Measurements from ENCODE around the gene ZNF467. TPM values are rescaled to one million over a fixed set of nuclear protein-coding genes. Genes with fewer than 3 reads are reported as not detected.

ZNF467 gene
- polyA plus RNA-seq, 2 donors = 2.6 to 2.9 TPM

GRCh38 chr7:149817301-149817771 is 43.9 kb upstream of the ZNF467 start:
- Histone ChIP-seq H3K27me3 (ENCODE audit: control insufficient read depth in 1 of 2, insufficient read depth in 2 of 2, low read length in 2 of 2) (no peaks in the 10 kb centered on the region), H3K4me3 (ENCODE audit: low read depth in 1 of 2, low read length in 2 of 2) (no peak overlapping the region), H3K9me3 (ENCODE audit: control insufficient read depth in 2 of 2, insufficient read depth in 1 of 2, low read depth in 1 of 2, low read length in 1 of 2) (no peaks in the 10 kb centered on the region), H3K27ac (ENCODE audit: low read depth in 2 of 2, low read length in 1 of 2) (no peak overlapping the region), H3K36me3 (ENCODE audit: control insufficient read depth in 2 of 2, insufficient read depth in 2 of 2, low read length in 1 of 2) (no peaks in the 10 kb centered on the region), H3K4me1 (ENCODE audit: control insufficient read depth in 2 of 2, insufficient read depth in 2 of 2, low read length in 1 of 2) (peaks cover 0 to 6% of the 10 kb centered on the region in 2 donors)
- WGBS, 2 donors = 73 to 77% methylated on average over 8 of the region's 8 CpGs

GRCh38 chr7:149816794-149817193 is 43.4 kb upstream of the ZNF467 start:
- Histone ChIP-seq H3K4me1 (ENCODE audit: control insufficient read depth in 2 of 2, insufficient read depth in 2 of 2, low read length in 1 of 2) (peaks cover 0 to 5% of the 10 kb centered on the region in 2 donors), H3K4me3 (ENCODE audit: low read depth in 1 of 2, low read length in 2 of 2) (no peak overlapping the region), H3K9me3 (ENCODE audit: control insufficient read depth in 2 of 2, insufficient read depth in 1 of 2, low read depth in 1 of 2, low read length in 1 of 2) (no peaks in the 10 kb centered on the region), H3K27me3 (ENCODE audit: control insufficient read depth in 1 of 2, insufficient read depth in 2 of 2, low read length in 2 of 2) (no peaks in the 10 kb centered on the region), H3K36me3 (ENCODE audit: control insufficient read depth in 2 of 2, insufficient read depth in 2 of 2, low read length in 1 of 2) (no peaks in the 10 kb centered on the region), H3K27ac (ENCODE audit: low read depth in 2 of 2, low read length in 1 of 2) (no peak overlapping the region)
- WGBS, 2 donors = 62 to 70% methylated on average over 4 of the region's 4 CpGs

DNA sequence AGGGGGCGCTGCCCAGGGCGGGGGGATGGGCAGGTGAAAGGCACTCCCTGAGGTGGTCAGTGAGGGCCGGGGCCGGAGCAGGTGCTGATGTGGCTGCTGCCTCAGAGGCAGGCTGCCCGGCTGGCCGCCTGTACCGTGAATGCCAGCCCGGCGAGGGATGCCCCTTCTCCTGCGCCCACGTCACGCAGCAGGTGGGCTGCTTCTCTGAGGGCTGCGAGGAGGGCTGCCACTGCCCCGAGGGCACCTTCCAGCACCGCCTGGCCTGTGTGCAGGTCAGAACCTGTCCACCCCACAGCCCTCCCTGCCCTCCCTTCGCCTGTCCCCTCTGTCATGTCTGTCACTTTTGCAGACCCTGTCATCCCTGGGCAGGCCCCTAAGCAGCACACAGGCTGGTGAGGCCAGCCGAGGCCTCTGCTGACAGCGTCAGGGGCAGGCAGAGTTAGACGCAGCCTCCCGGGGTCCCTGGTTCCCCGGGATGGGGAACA is 42.9 kb upstream of the ZNF467 start:
- Histone ChIP-seq H3K27me3 (ENCODE audit: control insufficient read depth in 1 of 2, insufficient read depth in 2 of 2, low read length in 2 of 2) (no peaks in the 10 kb centered on the region), H3K4me3 (ENCODE audit: low read depth in 1 of 2, low read length in 2 of 2) (no peak overlapping the region), H3K9me3 (ENCODE audit: control insufficient read depth in 2 of 2, insufficient read depth in 1 of 2, low read depth in 1 of 2, low read length in 1 of 2) (no peaks in the 10 kb centered on the region), H3K27ac (ENCODE audit: low read depth in 2 of 2, low read length in 1 of 2) (no peak overlapping the region), H3K4me1 (ENCODE audit: control insufficient read depth in 2 of 2, insufficient read depth in 2 of 2, low read length in 1 of 2) (peaks cover 0 to under 1% of the 10 kb centered on the region in 2 donors), H3K36me3 (ENCODE audit: control insufficient read depth in 2 of 2, insufficient read depth in 2 of 2, low read length in 1 of 2) (no peaks in the 10 kb centered on the region)
- 65 to 74% methylated on average over 19 to 21 of the region's 21 CpGs for WGBS, 2 donors

- no peak overlapping the region for H3K27ac ChIP-seq (ENCODE audit: low read depth in 2 of 2, low read length in 1 of 2)
- WGBS, 2 donors = 72 to 75% methylated on average over 15 to 16 of the region's 16 CpGs
- H3K36me3 ChIP-seq (ENCODE audit: control insufficient read depth in 2 of 2, insufficient read depth in 2 of 2, low read length in 1 of 2) = no peaks in the 10 kb centered on the region
- H3K9me3 ChIP-seq (ENCODE audit: control insufficient read depth in 2 of 2, insufficient read depth in 1 of 2, low read depth in 1 of 2, low read length in 1 of 2) = no peaks in the 10 kb centered on the region
- H3K27me3 ChIP-seq (ENCODE audit: control insufficient read depth in 1 of 2, insufficient read depth in 2 of 2, low read length in 2 of 2) = no peaks in the 10 kb centered on the region
- no peaks in the 10 kb centered on the region for H3K4me1 ChIP-seq (ENCODE audit: control insufficient read depth in 2 of 2, insufficient read depth in 2 of 2, low read length in 1 of 2)
- H3K4me3 ChIP-seq (ENCODE audit: low read depth in 1 of 2, low read length in 2 of 2) = no peak overlapping the region
These were observed 42.4 kb upstream of the ZNF467 start for GRCh38 chr7:149815661-149816266.

DNA sequence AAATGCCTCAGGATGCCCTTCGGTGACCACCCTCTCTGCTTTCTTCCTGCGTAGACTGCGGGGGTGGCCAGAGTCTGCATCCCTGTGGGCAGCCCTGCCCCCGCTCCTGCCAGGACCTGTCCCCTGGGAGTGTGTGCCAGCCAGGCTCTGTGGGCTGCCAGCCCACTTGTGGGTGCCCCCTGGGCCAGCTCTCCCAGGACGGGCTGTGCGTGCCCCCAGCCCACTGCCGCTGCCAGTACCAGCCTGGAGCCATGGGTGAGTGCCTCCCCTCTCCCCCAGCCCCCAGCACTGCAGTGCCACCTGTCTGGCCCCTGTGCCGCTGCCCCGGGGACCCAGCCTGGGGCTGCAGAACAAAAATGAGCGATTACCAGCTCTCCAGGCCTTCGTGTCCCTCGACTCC is 41.7 kb upstream of the ZNF467 start:
- Histone ChIP-seq H3K9me3 (ENCODE audit: control insufficient read depth in 2 of 2, insufficient read depth in 1 of 2, low read depth in 1 of 2, low read length in 1 of 2) (no peaks in the 10 kb centered on the region), H3K27ac (ENCODE audit: low read depth in 2 of 2, low read length in 1 of 2) (no peak overlapping the region), H3K36me3 (ENCODE audit: control insufficient read depth in 2 of 2, insufficient read depth in 2 of 2, low read length in 1 of 2) (no peaks in the 10 kb centered on the region), H3K27me3 (ENCODE audit: control insufficient read depth in 1 of 2, insufficient read depth in 2 of 2, low read length in 2 of 2) (no peaks in the 10 kb centered on the region), H3K4me1 (ENCODE audit: control insufficient read depth in 2 of 2, insufficient read depth in 2 of 2, low read length in 1 of 2) (no peaks in the 10 kb centered on the region), H3K4me3 (ENCODE audit: low read depth in 1 of 2, low read length in 2 of 2) (no peak overlapping the region)
- 84 to 87% methylated on average over 11 to 12 of the region's 12 CpGs for WGBS, 2 donors

DNA sequence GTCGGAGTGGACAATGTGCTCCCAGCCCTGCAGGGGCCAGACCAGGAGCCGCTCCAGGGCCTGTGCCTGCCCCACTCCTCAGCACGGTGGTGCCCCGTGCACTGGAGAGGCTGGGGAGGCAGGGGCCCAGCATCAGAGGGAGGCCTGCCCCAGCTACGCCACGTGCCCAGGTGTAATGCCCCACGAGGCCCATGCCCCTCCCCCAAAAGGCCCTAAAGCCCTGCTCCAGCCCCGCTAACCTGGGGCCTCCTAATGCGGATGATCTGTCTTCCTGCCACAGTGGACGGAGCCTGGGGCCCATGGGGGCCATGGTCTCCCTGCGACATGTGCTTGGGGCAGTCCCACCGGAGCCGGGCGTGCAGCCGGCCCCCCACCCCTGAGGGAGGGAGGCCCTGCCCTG is 41.1 kb upstream of the ZNF467 start:
- Histone ChIP-seq H3K9me3 (ENCODE audit: control insufficient read depth in 2 of 2, insufficient read depth in 1 of 2, low read depth in 1 of 2, low read length in 1 of 2) (no peaks in the 10 kb centered on the region), H3K27me3 (ENCODE audit: control insufficient read depth in 1 of 2, insufficient read depth in 2 of 2, low read length in 2 of 2) (no peaks in the 10 kb centered on the region), H3K4me1 (ENCODE audit: control insufficient read depth in 2 of 2, insufficient read depth in 2 of 2, low read length in 1 of 2) (no peaks in the 10 kb centered on the region), H3K4me3 (ENCODE audit: low read depth in 1 of 2, low read length in 2 of 2) (no peak overlapping the region), H3K36me3 (ENCODE audit: control insufficient read depth in 2 of 2, insufficient read depth in 2 of 2, low read length in 1 of 2) (no peaks in the 10 kb centered on the region), H3K27ac (ENCODE audit: low read depth in 2 of 2, low read length in 1 of 2) (no peak overlapping the region)
- 70 to 74% methylated on average over 15 of the region's 15 CpGs for WGBS, 2 donors

- Histone ChIP-seq H3K9me3 (ENCODE audit: control insufficient read depth in 2 of 2, insufficient read depth in 1 of 2, low read depth in 1 of 2, low read length in 1 of 2) (no peaks in the 10 kb centered on the region), H3K4me3 (ENCODE audit: low read depth in 1 of 2, low read length in 2 of 2) (no peak overlapping the region), H3K27ac (ENCODE audit: low read depth in 2 of 2, low read length in 1 of 2) (no peak overlapping the region), H3K36me3 (ENCODE audit: control insufficient read depth in 2 of 2, insufficient read depth in 2 of 2, low read length in 1 of 2) (no peaks in the 10 kb centered on the region), H3K27me3 (ENCODE audit: control insufficient read depth in 1 of 2, insufficient read depth in 2 of 2, low read length in 2 of 2) (no peaks in the 10 kb centered on the region), H3K4me1 (ENCODE audit: control insufficient read depth in 2 of 2, insufficient read depth in 2 of 2, low read length in 1 of 2) (no peaks in the 10 kb centered on the region)
- WGBS, 2 donors = 84 to 87% methylated on average over 28 of the region's 28 CpGs
These were observed 40.1 kb upstream of the ZNF467 start for GRCh38 chr7:149813254-149814035.

- Histone ChIP-seq H3K4me3 (ENCODE audit: low read depth in 1 of 2, low read length in 2 of 2) (no peak overlapping the region), H3K9me3 (ENCODE audit: control insufficient read depth in 2 of 2, insufficient read depth in 1 of 2, low read depth in 1 of 2, low read length in 1 of 2) (no peaks in the 10 kb centered on the region), H3K27me3 (ENCODE audit: control insufficient read depth in 1 of 2, insufficient read depth in 2 of 2, low read length in 2 of 2) (no peaks in the 10 kb centered on the region), H3K36me3 (ENCODE audit: control insufficient read depth in 2 of 2, insufficient read depth in 2 of 2, low read length in 1 of 2) (no peaks in the 10 kb centered on the region), H3K27ac (ENCODE audit: low read depth in 2 of 2, low read length in 1 of 2) (no peak overlapping the region), H3K4me1 (ENCODE audit: control insufficient read depth in 2 of 2, insufficient read depth in 2 of 2, low read length in 1 of 2) (no peaks in the 10 kb centered on the region)
- WGBS, 2 donors = 86 to 87% methylated on average over 16 of the region's 16 CpGs
These were observed 38.6 kb upstream of the ZNF467 start for GRCh38 chr7:149811831-149812490.

DNA sequence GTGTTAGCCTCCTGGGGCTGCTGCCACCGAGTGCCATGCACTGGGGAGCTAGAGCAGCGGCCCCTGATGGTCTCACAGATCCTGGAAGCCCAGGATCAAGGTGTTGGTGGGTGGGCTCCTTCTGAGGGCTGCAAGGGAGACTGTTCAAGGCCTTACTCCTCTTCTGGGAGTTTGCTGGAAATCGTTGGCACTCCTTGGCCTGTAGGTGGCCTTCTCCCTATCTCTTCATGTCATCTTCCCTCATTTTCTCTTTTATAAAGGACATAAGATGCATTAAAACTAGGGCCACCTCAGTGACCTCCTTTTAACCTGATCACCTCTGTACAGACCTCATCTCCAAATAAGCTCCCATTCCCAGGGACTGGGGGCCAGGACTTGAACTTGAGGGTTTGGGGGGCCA is 37.8 kb upstream of the ZNF467 start:
- 38 to 47% methylated on average over 3 of the region's 3 CpGs for WGBS, 2 donors
- no peaks in the 10 kb centered on the region for H3K27me3 ChIP-seq (ENCODE audit: control insufficient read depth in 1 of 2, insufficient read depth in 2 of 2, low read length in 2 of 2)
- no peaks in the 10 kb centered on the region for H3K36me3 ChIP-seq (ENCODE audit: control insufficient read depth in 2 of 2, insufficient read depth in 2 of 2, low read length in 1 of 2)
- H3K4me3 ChIP-seq (ENCODE audit: low read depth in 1 of 2, low read length in 2 of 2) = no peak overlapping the region
- no peaks in the 10 kb centered on the region for H3K9me3 ChIP-seq (ENCODE audit: control insufficient read depth in 2 of 2, insufficient read depth in 1 of 2, low read depth in 1 of 2, low read length in 1 of 2)
- no peak overlapping the region for H3K27ac ChIP-seq (ENCODE audit: low read depth in 2 of 2, low read length in 1 of 2)
- no peaks in the 10 kb centered on the region for H3K4me1 ChIP-seq (ENCODE audit: control insufficient read depth in 2 of 2, insufficient read depth in 2 of 2, low read length in 1 of 2)

Data from esophagus (tissue), 2 donors.